GM12875 (cell line): ENCODE results near the gene FAM107B.

Experiments used
- H3K4me3 ChIP-seq: one replicate; pipeline ENCODE4 v1.5.1; 2011; ENCODE audit warnings: low read depth, low read length, control low read depth
- TF ChIP-seq, protein P1 (sequence below): IDR thresholded peaks from 2 replicates; pipeline ENCODE4 v1.5.1; 2011; ENCODE audit warnings: low read depth, mild to moderate bottlenecking, control low read depth, inconsistent platforms, low read length, moderate library complexity, borderline replicate concordance; ENCODE audit not compliant: insufficient read depth

Gene FAM107B

GRCh38 chr10:14737808-14738545 is 36.7 kb downstream of the FAM107B start:
- no peak overlapping the region for H3K4me3 ChIP-seq
- TF ChIP-seq, protein P1, sequence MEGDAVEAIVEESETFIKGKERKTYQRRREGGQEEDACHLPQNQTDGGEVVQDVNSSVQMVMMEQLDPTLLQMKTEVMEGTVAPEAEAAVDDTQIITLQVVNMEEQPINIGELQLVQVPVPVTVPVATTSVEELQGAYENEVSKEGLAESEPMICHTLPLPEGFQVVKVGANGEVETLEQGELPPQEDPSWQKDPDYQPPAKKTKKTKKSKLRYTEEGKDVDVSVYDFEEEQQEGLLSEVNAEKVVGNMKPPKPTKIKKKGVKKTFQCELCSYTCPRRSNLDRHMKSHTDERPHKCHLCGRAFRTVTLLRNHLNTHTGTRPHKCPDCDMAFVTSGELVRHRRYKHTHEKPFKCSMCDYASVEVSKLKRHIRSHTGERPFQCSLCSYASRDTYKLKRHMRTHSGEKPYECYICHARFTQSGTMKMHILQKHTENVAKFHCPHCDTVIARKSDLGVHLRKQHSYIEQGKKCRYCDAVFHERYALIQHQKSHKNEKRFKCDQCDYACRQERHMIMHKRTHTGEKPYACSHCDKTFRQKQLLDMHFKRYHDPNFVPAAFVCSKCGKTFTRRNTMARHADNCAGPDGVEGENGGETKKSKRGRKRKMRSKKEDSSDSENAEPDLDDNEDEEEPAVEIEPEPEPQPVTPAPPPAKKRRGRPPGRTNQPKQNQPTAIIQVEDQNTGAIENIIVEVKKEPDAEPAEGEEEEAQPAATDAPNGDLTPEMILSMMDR, result no peak

DNA sequence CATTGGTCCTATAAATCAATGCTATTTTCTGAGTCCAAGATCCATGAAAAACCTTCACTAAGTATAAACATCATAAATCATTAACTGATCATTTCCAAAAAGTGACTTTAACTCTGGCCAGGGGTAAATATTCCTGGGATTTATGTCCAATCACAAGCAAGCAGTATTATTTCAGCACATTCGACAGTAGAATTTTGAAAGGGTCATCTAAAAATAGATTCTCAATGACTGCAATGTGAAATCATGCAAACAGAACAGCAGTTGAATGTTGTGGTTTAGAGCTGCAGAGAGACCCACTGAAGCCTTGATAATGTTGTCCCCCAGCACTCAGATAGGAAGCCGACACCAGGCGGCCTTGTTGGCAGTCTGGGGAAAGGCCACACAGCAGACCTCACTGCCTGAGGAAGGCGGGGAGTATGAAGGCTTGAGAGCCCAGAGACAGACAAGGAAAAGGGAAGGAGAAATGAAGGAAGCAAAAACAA is 38.1 kb downstream of the FAM107B start:
- TF ChIP-seq, protein P1, result no peak
- H3K4me3 ChIP-seq, result no peak overlapping the region

- TF ChIP-seq, protein P1, result no peak
- no peak overlapping the region for H3K4me3 ChIP-seq
Measured at GRCh38 chr10:14736043-14736442, 38.7 kb downstream of the FAM107B start.

- TF ChIP-seq, protein P1, result no peak
- no peak overlapping the region for H3K4me3 ChIP-seq
Measured at GRCh38 chr10:14731875-14732512, 42.7 kb downstream of the FAM107B start.

GRCh38 chr10:14728346-14728745 is 46.4 kb downstream of the FAM107B start:
- no peak overlapping the region for H3K4me3 ChIP-seq
- TF ChIP-seq, protein P1, result no peak

GRCh38 chr10:14727924-14728323 is 46.8 kb downstream of the FAM107B start:
- TF ChIP-seq, protein P1, result no peak
- H3K4me3 ChIP-seq, result no peak overlapping the region

DNA sequence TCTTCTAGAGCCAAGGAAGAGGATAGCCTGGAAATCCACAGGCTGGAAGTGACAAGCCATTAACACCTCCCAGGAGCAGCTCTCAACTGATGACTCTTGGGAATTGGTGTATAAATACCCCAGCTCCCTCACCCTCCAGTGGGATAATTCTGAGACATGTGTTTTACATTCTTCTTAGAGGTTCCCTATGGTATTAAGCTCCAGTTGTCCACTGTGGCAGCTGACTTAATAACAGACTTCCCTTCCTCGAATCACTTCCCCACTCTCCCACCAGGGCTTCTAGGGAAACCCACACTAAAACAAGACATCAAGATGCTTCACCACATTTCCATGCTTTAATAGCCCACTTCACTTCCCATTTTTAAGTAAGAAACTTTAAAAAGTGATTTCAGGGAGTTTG is 47.2 kb downstream of the FAM107B start:
- no peak overlapping the region for H3K4me3 ChIP-seq
- TF ChIP-seq, protein P1, result no peak
